UCSD-AML1 (cell line): Measurements from ENCODE around the gene TSC1.
"Not testable (repeated sequence)": the region's sequence is repeated elsewhere in the genome, so short reads cannot be mapped to it uniquely, and the experiment has no call there.

Source experiments
- DNase-seq: peaks from one replicate; lab custom pipeline; 2025; ENCODE audit not compliant: unreplicated experiment; lab: John Stamatoyannopoulos, UW

The TSC1 gene

GRCh38 chr9:132978112-132978450 is 33.7 kb upstream of the TSC1 start:
- no peak for DNase-seq

GRCh38 chr9:132976571-132976970 is 32.2 kb upstream of the TSC1 start:
- no peak for DNase-seq

- DNase-seq, result no peak
Observed at GRCh38 chr9:132975961-132976360, 31.5 kb upstream of the TSC1 start.

GRCh38 chr9:132973713-132974112 is 29.3 kb upstream of the TSC1 start:
- DNase-seq, result no peak

- no peak for DNase-seq
Observed at GRCh38 chr9:132973166-132973565, 28.8 kb upstream of the TSC1 start.

GRCh38 chr9:132970324-132971062 is 26.1 kb upstream of the TSC1 start:
- no peak for DNase-seq

- no peak for DNase-seq
Observed at GRCh38 chr9:132969783-132970182, 25.4 kb upstream of the TSC1 start.

GRCh38 chr9:132967908-132968307 is 23.5 kb upstream of the TSC1 start:
- DNase-seq, result not testable (repeated sequence)

GRCh38 chr9:132965478-132965877 is 21.1 kb upstream of the TSC1 start:
- DNase-seq, result no peak

- no peak for DNase-seq
Observed at GRCh38 chr9:132961002-132961401, 16.6 kb upstream of the TSC1 start.

GRCh38 chr9:132957805-132958204 is 13.4 kb upstream of the TSC1 start:
- no peak for DNase-seq

- DNase-seq, result no peak
Observed at GRCh38 chr9:132955768-132956167, 11.4 kb upstream of the TSC1 start.

GRCh38 chr9:132955123-132955522 is 10.7 kb upstream of the TSC1 start:
- DNase-seq, result no peak

GRCh38 chr9:132949709-132950108 is 5.3 kb upstream of the TSC1 start:
- DNase-seq, result no peak

- no peak for DNase-seq
Observed at GRCh38 chr9:132948482-132949050, 4.2 kb upstream of the TSC1 start.

GRCh38 chr9:132947756-132948155 is 3.3 kb upstream of the TSC1 start:
- no peak for DNase-seq

GRCh38 chr9:132946631-132947295 is 2.3 kb upstream of the TSC1 start:
- no peak for DNase-seq

- no peak for DNase-seq
Observed at GRCh38 chr9:132946211-132946610, 1.8 kb upstream of the TSC1 start.

GRCh38 chr9:132945186-132946130 is 1.0 kb upstream of the TSC1 start:
- DNase-seq, result no peak

- DNase-seq, result no peak
Observed at GRCh38 chr9:132943651-132944293, 644 bp downstream of the TSC1 start.
